ENCODE results near the gene ATP6V1G2.
"Not testable (repeated sequence)": the region's sequence is repeated elsewhere in the genome, so short reads cannot be mapped to it uniquely, and the experiment has no call there.

The ATP6V1G2 gene

DNA sequence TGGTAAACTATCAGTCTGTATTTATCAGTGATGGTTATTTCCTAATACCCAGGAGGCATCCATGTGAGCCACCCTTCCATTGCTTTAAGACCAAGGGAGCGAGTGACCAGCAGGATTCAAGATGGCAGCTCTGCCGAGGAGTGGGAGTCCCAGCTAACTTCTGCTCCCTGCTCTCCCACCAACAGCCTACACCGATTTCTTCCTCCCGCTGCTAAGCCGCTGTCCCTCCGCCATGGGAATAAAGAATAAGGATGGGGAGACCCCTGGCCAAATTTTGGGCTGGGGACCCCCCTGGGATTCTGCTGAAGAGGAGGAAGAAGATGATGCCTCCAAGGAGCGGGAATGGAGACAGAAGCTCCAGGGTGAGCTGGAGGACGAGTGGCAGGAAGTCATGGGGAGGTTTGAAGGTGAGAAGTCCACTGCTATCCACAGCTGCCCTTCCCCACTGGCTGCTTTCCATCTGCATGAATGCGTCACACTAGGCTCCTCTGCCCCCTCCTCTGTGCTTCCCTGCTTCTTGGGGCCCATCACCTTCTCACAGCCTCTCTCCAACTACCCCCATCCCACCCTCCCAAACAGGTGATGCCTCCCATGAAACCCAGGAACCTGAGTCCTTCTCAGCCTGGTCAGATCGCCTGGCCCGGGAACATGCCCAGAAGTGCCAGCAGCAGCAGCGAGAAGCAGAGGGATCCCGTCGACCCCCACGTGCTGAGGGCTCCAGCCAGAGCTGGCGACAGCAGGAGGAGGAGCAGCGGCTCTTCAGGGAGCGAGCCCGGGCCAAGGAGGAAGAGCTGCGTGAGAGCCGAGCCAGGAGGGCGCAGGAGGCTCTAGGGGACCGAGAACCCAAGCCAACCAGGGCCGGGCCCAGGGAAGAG lies 11.3 kb upstream of the ATP6V1G2 start:
- CTCF ChIA-PET = interaction anchor here (4.7 to 38.4 kb wide), 2 partner anchors 12 to 30 kb away, joined by 17 to 1569 read pairs; partner anchors contain the start of genes ATP6V1G2, LST1, LTB and NCR3
- POLR2A ChIA-PET = no interaction called here

DNA sequence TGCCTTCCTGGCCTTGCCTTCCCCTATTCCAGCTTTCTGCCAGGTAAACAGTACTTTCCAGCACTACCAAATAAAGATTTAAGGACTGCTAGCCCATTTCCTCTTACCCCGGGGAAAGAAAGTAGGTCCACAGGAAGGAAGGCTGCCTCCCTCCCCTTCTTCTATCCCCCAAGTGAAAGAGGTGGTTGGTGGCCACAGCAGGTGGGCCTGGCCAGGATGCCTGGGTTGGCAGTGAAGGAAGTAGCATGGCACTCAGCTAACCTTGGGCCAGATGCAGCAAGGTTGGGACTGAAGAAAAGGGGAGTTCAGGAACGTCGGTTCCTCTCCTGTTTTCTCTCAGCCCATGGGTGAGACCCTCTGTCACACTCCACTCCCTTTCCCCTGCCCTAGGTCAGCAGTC lies 9.9 kb upstream of the ATP6V1G2 start:
- TF ChIP-seq, protein P1, sequence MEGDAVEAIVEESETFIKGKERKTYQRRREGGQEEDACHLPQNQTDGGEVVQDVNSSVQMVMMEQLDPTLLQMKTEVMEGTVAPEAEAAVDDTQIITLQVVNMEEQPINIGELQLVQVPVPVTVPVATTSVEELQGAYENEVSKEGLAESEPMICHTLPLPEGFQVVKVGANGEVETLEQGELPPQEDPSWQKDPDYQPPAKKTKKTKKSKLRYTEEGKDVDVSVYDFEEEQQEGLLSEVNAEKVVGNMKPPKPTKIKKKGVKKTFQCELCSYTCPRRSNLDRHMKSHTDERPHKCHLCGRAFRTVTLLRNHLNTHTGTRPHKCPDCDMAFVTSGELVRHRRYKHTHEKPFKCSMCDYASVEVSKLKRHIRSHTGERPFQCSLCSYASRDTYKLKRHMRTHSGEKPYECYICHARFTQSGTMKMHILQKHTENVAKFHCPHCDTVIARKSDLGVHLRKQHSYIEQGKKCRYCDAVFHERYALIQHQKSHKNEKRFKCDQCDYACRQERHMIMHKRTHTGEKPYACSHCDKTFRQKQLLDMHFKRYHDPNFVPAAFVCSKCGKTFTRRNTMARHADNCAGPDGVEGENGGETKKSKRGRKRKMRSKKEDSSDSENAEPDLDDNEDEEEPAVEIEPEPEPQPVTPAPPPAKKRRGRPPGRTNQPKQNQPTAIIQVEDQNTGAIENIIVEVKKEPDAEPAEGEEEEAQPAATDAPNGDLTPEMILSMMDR (IDR thresholded peaks at IDR 0.05; ENCODE audit: insufficient read depth, low read length, missing control alignments) = no peak
- DNase-seq (ENCODE audit: low read depth, low spot score) = no peak
- no peak overlapping the region for H3K4me3 ChIP-seq (ENCODE audit: low read depth, low read length)
- ChIA-PET CTCF (interaction anchor here (4.7 to 38.4 kb wide), 2 partner anchors 11 to 32 kb away, joined by 17 to 1569 read pairs; partner anchors contain the start of genes ATP6V1G2, LST1, LTB and NCR3), POLR2A (no interaction called here)

More for the DNA sequence above, 11.3 kb upstream of the ATP6V1G2 start:
- TF ChIP-seq, protein P1 (IDR thresholded peaks at IDR 0.05; ENCODE audit: insufficient read depth, low read length, missing control alignments) = no peak
- no peak for DNase-seq (ENCODE audit: low read depth, low spot score)
- H3K4me3 ChIP-seq (ENCODE audit: low read depth, low read length) = no peak overlapping the region

DNA sequence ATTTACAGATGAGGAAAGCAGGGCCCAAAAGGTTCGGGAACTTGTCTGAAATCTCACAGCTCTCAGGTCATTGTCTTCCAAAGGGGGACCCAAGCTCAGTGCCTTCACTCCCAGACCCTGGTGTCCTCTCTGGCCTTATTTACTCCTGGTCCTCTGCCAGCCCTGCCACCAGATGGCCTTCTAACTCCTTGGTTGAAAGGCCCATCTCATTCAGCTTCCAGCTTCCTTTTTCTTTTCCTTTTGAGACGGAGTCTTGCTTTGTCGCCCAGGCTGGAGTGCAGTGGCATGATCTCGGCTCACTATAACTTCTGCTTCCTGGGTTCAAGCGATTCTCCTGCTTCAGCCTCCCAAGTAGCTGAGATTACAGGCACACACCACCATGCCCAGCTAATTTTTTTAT lies 5.0 kb upstream of the ATP6V1G2 start:
- CTCF ChIA-PET = interaction anchor here (0.9 to 38.4 kb wide), 8 partner anchors 9 to 320 kb away, joined by 3 to 1569 read pairs (median 4); partner anchors contain the start of genes LST1, LTB, NCR3 and TNF
- TF ChIP-seq, protein P1 (IDR thresholded peaks at IDR 0.05; ENCODE audit: insufficient read depth, low read length, missing control alignments) = peak; percentile 21
- H3K4me3 ChIP-seq (ENCODE audit: low read depth, low read length); DNase-seq (ENCODE audit: low read depth, low spot score); POLR2A ChIA-PET: not testable (repeated sequence)

DNA sequence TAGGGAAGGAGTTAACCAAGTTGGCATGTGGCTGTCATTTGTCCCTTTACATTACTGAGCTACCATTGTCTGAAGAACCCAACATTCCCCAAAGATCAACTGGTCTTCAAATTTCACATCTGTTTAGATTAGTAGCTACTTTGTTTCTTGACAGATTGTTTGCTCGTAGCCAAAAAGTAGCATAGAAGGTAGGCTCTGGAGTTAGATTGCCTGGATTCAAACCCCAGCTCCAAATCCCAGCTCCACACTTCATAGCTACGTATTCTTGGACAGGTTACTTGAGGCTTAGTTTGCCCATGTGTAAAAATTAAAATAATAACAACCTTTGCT lies 2.1 kb upstream of the ATP6V1G2 start:
- no peak for DNase-seq (ENCODE audit: low read depth, low spot score)
- CTCF ChIA-PET = interaction anchor here (1.0 to 38.4 kb wide), 4 partner anchors 15 to 77 kb away, joined by 3 to 1569 read pairs (median 3); partner anchors contain the start of genes LST1, LTB, NCR3 and TNF
- POLR2A ChIA-PET = interaction anchor here (1.6 kb wide), 1 partner anchor 279 kb away, joined by 5 read pairs; the partner anchor contains the start of gene HSPA1B
- peak overlapping the region; percentile 58 for H3K4me3 ChIP-seq (ENCODE audit: low read depth, low read length)
- TF ChIP-seq, protein P1 (IDR thresholded peaks at IDR 0.05; ENCODE audit: insufficient read depth, low read length, missing control alignments) = no peak

DNA sequence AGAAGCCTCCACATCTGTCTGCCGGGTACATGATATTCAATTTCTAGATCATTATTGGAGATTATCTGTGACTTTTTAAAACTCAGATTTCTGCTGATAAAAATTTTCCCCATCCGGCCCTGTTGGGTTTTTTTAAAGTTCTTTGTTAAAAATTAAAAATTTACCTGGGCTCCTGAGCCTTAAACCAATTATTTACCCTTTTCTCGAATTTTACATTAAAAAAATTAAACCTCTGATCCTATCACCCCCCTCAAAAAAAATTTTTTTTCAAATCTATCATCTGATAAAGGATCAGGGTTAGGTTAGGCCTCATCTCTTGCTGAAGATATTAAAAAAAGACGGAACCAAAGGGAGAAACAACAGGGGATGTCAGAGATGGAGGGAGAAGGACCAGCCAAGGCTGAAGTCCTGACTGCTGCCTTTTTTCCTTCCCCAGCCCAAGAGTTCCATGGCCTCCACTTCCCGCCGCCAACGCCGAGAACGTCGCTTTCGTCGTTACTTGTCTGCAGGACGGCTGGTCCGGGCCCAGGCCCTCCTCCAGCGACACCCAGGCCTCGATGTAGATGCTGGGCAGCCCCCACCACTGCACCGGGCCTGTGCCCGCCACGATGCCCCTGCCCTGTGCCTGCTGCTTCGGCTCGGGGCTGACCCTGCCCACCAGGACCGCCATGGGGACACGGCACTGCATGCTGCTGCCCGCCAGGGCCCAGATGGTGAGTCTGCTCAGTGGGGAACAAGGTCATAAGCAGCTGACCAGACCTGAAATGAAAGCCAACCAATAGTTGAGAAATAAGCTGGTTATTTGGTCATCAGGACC lies 1.5 kb upstream of the ATP6V1G2 start:
- peak overlapping the region; percentile 58 for H3K4me3 ChIP-seq (ENCODE audit: low read depth, low read length)
- ChIA-PET POLR2A (interaction anchor here (0.8 to 1.6 kb wide), 6 partner anchors 11 to 288 kb away, joined by 3 to 6 read pairs (median 4); partner anchors contain the start of gene HSPA1B), CTCF (interaction anchor here (1.0 to 38.4 kb wide), 5 partner anchors 15 to 77 kb away, joined by 3 to 1569 read pairs (median 3); partner anchors contain the start of genes LST1, LTB, NCR3 and TNF)
- DNase-seq (ENCODE audit: low read depth, low spot score) = no peak
- TF ChIP-seq, protein P1 (IDR thresholded peaks at IDR 0.05; ENCODE audit: insufficient read depth, low read length, missing control alignments) = no peak

Data from AG04449 (cell line).